Fibroblast of lung (primary cell): ENCODE data around the gene USP15. TPM values are rescaled to one million over a fixed set of nuclear protein-coding genes. Genes with fewer than 3 reads are reported as not detected.

Source experiments
- DNase-seq, 2 donors: peaks; one replicate each; pipeline versions ENCODE4 v3.0.0 to v3.0.0-alpha.2; 2010; ENCODE audit warnings: low read depth in 2 of 2
- H2AFZ ChIP-seq: 2 replicates; pipeline ENCODE4 v1.5.1; 2012; ENCODE audit warnings: low read length, control low read depth, inconsistent platforms
- H3K27ac ChIP-seq: 2 replicates; pipeline ENCODE4 v1.5.1; 2011; ENCODE audit warnings: low read length, control low read depth; ENCODE audit not compliant: insufficient read depth
- H3K27me3 ChIP-seq: 2 replicates; pipeline ENCODE4 v1.5.1; 2011; ENCODE audit warnings: mild to moderate bottlenecking, low read length; ENCODE audit not compliant: control insufficient read depth, insufficient read depth
- H3K36me3 ChIP-seq: 2 replicates; pipeline ENCODE4 v1.5.1; 2011; ENCODE audit warnings: low read length; ENCODE audit not compliant: control insufficient read depth, insufficient read depth
- H3K4me1 ChIP-seq: 2 replicates; pipeline ENCODE4 v1.5.1; 2011; ENCODE audit warnings: low read length; ENCODE audit not compliant: control insufficient read depth, insufficient read depth; ENCODE audit errors: extremely low read depth
- H3K4me2 ChIP-seq: 2 replicates; pipeline ENCODE4 v1.5.1; 2011; ENCODE audit warnings: low read length, control low read depth; ENCODE audit not compliant: insufficient read depth; ENCODE audit errors: extremely low read depth
- H3K4me3 ChIP-seq, 4 experiments: fragments of 200-600 bp in 1 of 4; sonication (generic) in 1 of 4; replicated peaks in 1 of 4; 2 replicates each; pipeline ENCODE4 v1.5.1; 2011 to 2016; ENCODE audit warnings: low read length in 4 of 4, low read depth in 3 of 4, mild to moderate bottlenecking in 3 of 4, control low read depth in 2 of 4, inconsistent platforms in 1 of 4, mixed read lengths in 1 of 4; ENCODE audit not compliant: insufficient read depth in 1 of 4; ENCODE audit errors: control extremely low read depth in 1 of 4
- H3K79me2 ChIP-seq: 2 replicates; pipeline ENCODE4 v1.5.1; 2012; ENCODE audit warnings: mild to moderate bottlenecking, low read length, inconsistent platforms; ENCODE audit not compliant: control insufficient read depth, insufficient read depth
- H3K9ac ChIP-seq: 2 replicates; pipeline ENCODE4 v1.5.1; 2011; ENCODE audit warnings: mild to moderate bottlenecking, low read length, control low read depth; ENCODE audit not compliant: insufficient read depth
- H3K9me3 ChIP-seq: 2 replicates; pipeline ENCODE4 v1.5.1; 2012; ENCODE audit warnings: low read depth, low read length; ENCODE audit not compliant: control insufficient read depth, insufficient read depth
- H4K20me1 ChIP-seq: 2 replicates; pipeline ENCODE4 v1.5.1; 2011; ENCODE audit warnings: low read length; ENCODE audit not compliant: control insufficient read depth, insufficient read depth; ENCODE audit errors: extremely low read depth
- EZH2 ChIP-seq: IDR thresholded peaks from 2 replicates; pipeline ENCODE4 v1.5.1; 2012; ENCODE audit warnings: low read length, control low read depth, mild to moderate bottlenecking; ENCODE audit errors: missing control alignments
- polyA plus RNA-seq, 2 donors: library from polyadenylated mRNA; depleted of rRNA in 1 of 2; stranded (reverse) in 1 of 2; unstranded in 1 of 2; fragments of >200 nt; gene quantifications; 2 replicates each; pipeline ENCODE4 v1.2.1, GENCODE V29; 2011 to 2012; ENCODE audit warnings: missing spikeins in 1 of 2
- total RNA-seq: library from RNA; depleted of rRNA; stranded (reverse); fragments of >200 nt; gene quantifications from 2 replicates; pipeline ENCODE4 v1.2.1, GENCODE V29; 2014
- TF ChIP-seq, protein P1 (sequence below), 2 donors: IDR thresholded peaks in 1 of 2; conservative IDR thresholded peaks in 1 of 2; 1 replicate in 1 of 2; 2 replicates in 1 of 2; pipeline ENCODE4 v1.5.1; 2011 to 2012; ENCODE audit warnings: low read length in 2 of 2, control low read depth in 1 of 2, inconsistent platforms in 1 of 2, low read depth in 1 of 2, mild to moderate bottlenecking in 1 of 2

Gene USP15
- total and polyA plus RNA-seq, 2 donors (not counting 1 experiment from before 2014, with no cell fraction given): 57.6 to 63.1 TPM

DNA sequence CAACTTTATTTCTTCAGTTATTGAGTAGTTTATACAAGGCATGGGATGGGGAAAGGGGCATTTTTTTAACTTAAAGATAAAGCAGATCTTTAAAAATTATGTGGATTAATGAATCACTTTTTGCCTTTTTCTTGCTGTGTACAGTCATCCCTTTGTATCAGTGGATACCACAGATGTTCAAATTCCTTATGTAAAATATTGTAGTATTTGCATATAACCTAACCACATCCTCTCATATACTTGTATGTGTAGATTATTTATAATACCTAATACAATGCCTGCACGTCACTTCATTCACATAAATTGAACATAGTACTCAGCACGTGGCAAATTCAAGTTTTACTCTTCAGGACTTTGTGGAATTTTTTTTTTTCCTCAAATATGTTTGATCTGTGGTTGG, 139.9 kb downstream of the USP15 start:
- Histone ChIP-seq H3K9me3 (no peaks in the 10 kb centered on the region), H2AFZ (no peak overlapping the region), H3K27ac (no peak overlapping the region), H4K20me1 (no peaks in the 10 kb centered on the region), H3K4me1 (no peaks in the 10 kb centered on the region), H3K79me2 (no peaks in the 10 kb centered on the region), H3K4me2 (no peak overlapping the region), H3K27me3 (no peaks in the 10 kb centered on the region), H3K36me3 (no peaks in the 10 kb centered on the region), H3K4me3 (no peak overlapping the region), H3K9ac (no peak overlapping the region)
- no peak for TF ChIP-seq EZH2
- TF ChIP-seq, protein P1, sequence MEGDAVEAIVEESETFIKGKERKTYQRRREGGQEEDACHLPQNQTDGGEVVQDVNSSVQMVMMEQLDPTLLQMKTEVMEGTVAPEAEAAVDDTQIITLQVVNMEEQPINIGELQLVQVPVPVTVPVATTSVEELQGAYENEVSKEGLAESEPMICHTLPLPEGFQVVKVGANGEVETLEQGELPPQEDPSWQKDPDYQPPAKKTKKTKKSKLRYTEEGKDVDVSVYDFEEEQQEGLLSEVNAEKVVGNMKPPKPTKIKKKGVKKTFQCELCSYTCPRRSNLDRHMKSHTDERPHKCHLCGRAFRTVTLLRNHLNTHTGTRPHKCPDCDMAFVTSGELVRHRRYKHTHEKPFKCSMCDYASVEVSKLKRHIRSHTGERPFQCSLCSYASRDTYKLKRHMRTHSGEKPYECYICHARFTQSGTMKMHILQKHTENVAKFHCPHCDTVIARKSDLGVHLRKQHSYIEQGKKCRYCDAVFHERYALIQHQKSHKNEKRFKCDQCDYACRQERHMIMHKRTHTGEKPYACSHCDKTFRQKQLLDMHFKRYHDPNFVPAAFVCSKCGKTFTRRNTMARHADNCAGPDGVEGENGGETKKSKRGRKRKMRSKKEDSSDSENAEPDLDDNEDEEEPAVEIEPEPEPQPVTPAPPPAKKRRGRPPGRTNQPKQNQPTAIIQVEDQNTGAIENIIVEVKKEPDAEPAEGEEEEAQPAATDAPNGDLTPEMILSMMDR (conservative IDR thresholded peaks at IDR 0.05 in 1 of 2, IDR thresholded peaks at IDR 0.05 in 1 of 2; ENCODE audit: low read depth in 1 of 2, low read length in 2 of 2): no peak
- no peak for DNase-seq

DNA sequence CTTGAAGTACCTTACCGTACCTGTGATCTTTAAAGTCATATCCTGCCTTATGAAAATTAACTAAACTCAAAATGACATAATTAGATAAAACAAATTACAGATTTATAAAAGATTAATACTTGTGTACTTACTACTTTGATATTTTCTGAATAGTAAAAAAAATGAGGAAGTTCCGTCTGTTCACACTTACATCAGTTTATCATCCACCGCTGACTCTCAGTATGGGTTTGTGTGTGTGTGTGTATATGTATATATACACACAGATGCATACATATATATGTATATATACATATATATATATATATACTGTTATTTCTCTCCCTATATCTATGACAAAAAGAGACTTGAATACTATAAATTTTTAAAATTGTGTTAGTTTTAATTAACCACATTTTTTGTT, 141.4 kb downstream of the USP15 start:
- Histone ChIP-seq H3K27me3 (no peaks in the 10 kb centered on the region), H3K4me1 (no peaks in the 10 kb centered on the region), H2AFZ (no peak overlapping the region), H3K79me2 (no peaks in the 10 kb centered on the region), H4K20me1 (no peaks in the 10 kb centered on the region), H3K36me3 (no peaks in the 10 kb centered on the region), H3K9me3 (no peaks in the 10 kb centered on the region), H3K27ac (no peak overlapping the region), H3K4me2 (no peak overlapping the region), H3K9ac (no peak overlapping the region), H3K4me3 (no peak overlapping the region)
- no peak for DNase-seq
- TF ChIP-seq EZH2: no peak
- TF ChIP-seq, protein P1 (conservative IDR thresholded peaks at IDR 0.05 in 1 of 2, IDR thresholded peaks at IDR 0.05 in 1 of 2; ENCODE audit: low read depth in 1 of 2, low read length in 2 of 2): no peak

DNA sequence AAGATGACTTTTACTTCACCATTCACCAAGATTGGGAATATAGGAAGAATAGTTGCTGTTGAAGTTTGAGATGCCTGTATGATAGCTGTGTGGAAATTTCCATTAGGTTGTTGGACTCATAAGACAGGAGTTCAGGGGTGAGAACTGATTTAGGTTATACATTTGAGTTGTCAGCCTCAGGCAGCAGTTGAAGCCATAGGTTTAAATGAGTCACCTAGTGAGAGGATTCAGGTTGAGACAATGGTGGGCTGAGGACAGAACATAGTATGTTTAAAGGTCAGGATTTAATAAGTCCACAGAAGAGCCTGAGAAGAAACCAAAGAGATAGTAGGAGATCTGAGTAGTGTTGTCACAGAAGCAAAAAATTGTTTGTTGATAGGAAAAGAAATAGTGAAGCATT, 142.8 kb downstream of the USP15 start:
- H3K27me3 ChIP-seq: no peaks in the 10 kb centered on the region
- H4K20me1 ChIP-seq: no peaks in the 10 kb centered on the region
- no peak overlapping the region for H3K27ac ChIP-seq
- DNase-seq: no peak
- H3K9me3 ChIP-seq: no peaks in the 10 kb centered on the region
- H3K4me2 ChIP-seq: no peak overlapping the region
- H3K4me3 ChIP-seq: no peak overlapping the region
- no peaks in the 10 kb centered on the region for H3K36me3 ChIP-seq
- H3K79me2 ChIP-seq: no peaks in the 10 kb centered on the region
- no peak overlapping the region for H2AFZ ChIP-seq
- H3K4me1 ChIP-seq: no peaks in the 10 kb centered on the region
- no peak overlapping the region for H3K9ac ChIP-seq
- TF ChIP-seq EZH2: no peak
- TF ChIP-seq, protein P1 (conservative IDR thresholded peaks at IDR 0.05 in 1 of 2, IDR thresholded peaks at IDR 0.05 in 1 of 2; ENCODE audit: low read depth in 1 of 2, low read length in 2 of 2): no peak
